ENCODE results near the gene PROX1. TPM values are rescaled to one million over a fixed set of nuclear protein-coding genes. Genes with fewer than 3 reads are reported as not detected.

The PROX1 gene
- total RNA-seq, 6 experiments from 2014 or later = 0.14 to 0.96 (median 0.31) TPM

DNA sequence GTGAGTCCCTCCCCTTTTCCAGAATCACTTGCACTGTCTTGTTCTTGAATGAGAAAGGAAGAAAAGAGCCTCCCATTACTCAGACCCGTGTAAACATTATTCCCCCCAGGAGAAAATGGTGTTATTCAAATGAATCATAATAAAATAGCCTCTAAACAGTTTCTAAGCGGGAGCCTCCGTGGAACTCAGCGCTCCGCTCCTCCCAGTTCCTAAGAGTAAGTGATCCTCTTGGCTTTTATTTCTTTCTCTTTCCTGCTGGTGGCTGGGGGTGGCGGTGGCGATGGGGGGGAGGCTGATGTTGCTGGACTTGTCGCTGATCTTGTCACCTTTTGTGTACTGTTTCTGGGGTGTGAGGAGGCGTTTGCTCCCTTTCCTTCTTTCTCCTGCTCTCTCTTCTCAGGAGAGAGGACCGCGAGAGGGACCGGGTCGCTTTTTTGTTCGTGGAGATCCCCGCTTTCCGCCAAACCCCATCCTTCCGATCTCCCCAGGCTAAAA, 781 bp downstream of the PROX1 start:
- H3K4me1 Mint-ChIP-seq (ENCODE audit: low read depth) = peaks cover 13% of the 10 kb centered on the region
- DNase-seq = no peak

DNA sequence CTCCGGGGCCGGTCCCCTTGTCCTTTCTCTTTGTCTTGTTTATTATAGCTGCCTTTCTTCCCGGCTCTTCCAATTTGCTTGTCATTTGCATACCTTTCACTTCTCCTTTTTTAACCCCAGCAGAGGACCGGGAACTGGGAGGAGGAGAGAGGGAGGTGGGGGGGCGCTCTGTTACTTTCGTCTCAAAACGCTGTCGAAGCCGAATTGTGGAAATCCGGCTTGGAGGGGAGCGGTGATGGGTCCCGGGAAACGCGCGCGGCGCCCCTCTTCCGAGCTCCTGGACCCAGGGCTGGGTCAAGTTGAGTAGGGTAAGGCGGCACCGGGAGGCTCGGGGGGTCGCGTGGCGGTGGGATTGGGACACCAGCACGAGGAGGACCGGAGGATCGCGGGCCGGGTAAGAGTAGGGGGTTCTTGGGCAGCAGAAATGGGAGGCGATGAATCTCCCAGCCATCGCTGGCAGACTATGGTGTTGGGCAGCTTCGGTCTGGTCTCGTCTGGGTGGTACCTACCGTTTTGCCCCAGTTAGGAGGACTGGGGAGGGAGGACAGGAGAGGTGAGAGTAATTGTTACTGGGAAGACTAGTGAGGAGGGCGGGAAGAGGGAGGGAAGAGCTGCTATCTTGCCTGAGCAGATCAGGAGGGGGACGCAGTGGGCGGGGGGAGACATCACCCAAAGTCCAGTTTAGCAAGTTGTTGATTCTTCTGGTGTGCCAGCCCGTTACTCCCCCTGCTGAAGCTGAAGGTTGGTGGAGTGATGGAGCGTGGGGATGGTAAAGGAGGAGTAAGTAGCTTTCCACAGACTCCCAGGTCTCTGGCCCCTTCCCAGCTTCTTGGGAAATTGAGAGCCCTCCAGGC, 1.5 kb downstream of the PROX1 start:
- TF ChIP-seq CTCF (IDR thresholded peaks at IDR 0.05) = no peak
- peak overlapping the region; percentile 93 for H3K4me3 Mint-ChIP-seq
- H3K27ac Mint-ChIP-seq = no peak overlapping the region; the same call in 1 of the 2 replicates
- H3K36me3 Mint-ChIP-seq (ENCODE audit: low read depth) = no peaks in the 10 kb centered on the region
- peaks cover 24% of the 10 kb centered on the region for H3K27me3 Mint-ChIP-seq (ENCODE audit: insufficient read depth)
- H3K9me3 Mint-ChIP-seq = no peaks in the 10 kb centered on the region; the same call in 1 of the 2 replicates
- DNase-seq = no peak
- peaks cover 13% of the 10 kb centered on the region for H3K4me1 Mint-ChIP-seq (ENCODE audit: low read depth)

More for the DNA sequence above, 781 bp downstream of the PROX1 start:
- Mint-ChIP-seq H3K27ac (peak overlapping the region; percentile 77; the same call in 1 of the 2 replicates), H3K27me3 (ENCODE audit: insufficient read depth) (peaks cover 31% of the 10 kb centered on the region), H3K9me3 (no peaks in the 10 kb centered on the region; the same call in 1 of the 2 replicates), H3K36me3 (ENCODE audit: low read depth) (no peaks in the 10 kb centered on the region), H3K4me3 (peak overlapping the region; percentile 93)
- TF ChIP-seq CTCF (IDR thresholded peaks at IDR 0.05) = no peak

DNA sequence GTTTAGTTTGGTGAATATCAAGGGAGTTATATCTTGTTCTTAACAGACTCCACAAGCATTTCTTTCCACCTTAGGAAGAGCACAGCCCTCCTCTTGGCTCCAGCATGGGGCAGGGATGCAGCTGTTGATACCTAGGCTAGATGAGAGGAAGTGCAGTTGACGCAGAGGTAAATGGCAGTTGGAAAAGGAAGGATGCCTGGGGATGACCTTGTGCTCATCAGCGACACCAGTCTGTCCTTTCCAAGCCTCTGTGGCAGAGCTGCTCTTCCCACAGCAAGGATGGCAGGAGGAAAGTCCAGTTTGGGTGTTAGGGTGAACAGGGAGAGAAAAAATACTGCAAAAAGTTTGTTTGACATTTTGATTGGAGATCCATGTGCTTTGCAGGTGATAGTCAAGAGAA, 6.2 kb downstream of the PROX1 start:
- H3K9me3 Mint-ChIP-seq = 0 out of 2 replicates have a peak, but pooled peaks cover 4% of the 10 kb centered on the region
- no peaks in the 10 kb centered on the region; the same call in 1 of the 2 replicates for H3K36me3 Mint-ChIP-seq (ENCODE audit: low read depth)
- H3K27me3 Mint-ChIP-seq (ENCODE audit: insufficient read depth) = peaks cover 8% of the 10 kb centered on the region
- no peak overlapping the region for H3K4me3 Mint-ChIP-seq
- TF ChIP-seq CTCF (IDR thresholded peaks at IDR 0.05) = no peak
- H3K27ac Mint-ChIP-seq = no peak overlapping the region
- peaks cover 7% of the 10 kb centered on the region for H3K4me1 Mint-ChIP-seq (ENCODE audit: low read depth)
- DNase-seq = no peak

GRCh38 chr1:213994888-213995287, 7.1 kb downstream of the PROX1 start:
- Mint-ChIP-seq H3K27me3 (ENCODE audit: insufficient read depth) (peaks cover 5% of the 10 kb centered on the region; the same call in 1 of the 2 replicates), H3K9me3 (0 out of 2 replicates have a peak, but pooled peaks cover 4% of the 10 kb centered on the region), H3K36me3 (ENCODE audit: low read depth) (no peaks in the 10 kb centered on the region; the same call in 1 of the 2 replicates), H3K27ac (no peak overlapping the region), H3K4me3 (no peak overlapping the region), H3K4me1 (ENCODE audit: low read depth) (no peaks in the 10 kb centered on the region)
- DNase-seq = no peak
- no peak for TF ChIP-seq CTCF (IDR thresholded peaks at IDR 0.05)

DNA sequence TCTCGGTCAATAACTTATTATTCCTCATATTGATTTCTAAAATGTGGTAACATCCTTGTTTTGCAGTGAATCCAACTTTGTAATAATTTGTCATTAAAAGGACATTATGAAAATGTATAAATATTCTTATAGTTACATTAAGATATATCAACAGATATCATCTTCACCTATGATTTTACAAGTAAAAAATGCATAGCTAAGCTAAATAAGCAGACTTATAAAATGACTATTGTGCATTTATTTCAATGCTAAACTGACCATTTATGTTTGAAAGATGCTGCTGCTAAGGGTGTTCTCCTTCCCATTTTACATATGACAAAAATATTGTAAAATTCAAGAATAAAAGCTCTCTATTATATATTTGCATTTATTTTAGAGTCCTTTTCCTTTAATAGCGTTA, 7.8 kb downstream of the PROX1 start:
- Mint-ChIP-seq H3K4me1 (ENCODE audit: low read depth) (no peaks in the 10 kb centered on the region), H3K9me3 (0 out of 2 replicates have a peak, but pooled peaks cover 4% of the 10 kb centered on the region), H3K27ac (no peak overlapping the region), H3K4me3 (no peak overlapping the region), H3K36me3 (ENCODE audit: low read depth) (no peaks in the 10 kb centered on the region; the same call in 1 of the 2 replicates), H3K27me3 (ENCODE audit: insufficient read depth) (peaks cover 5% of the 10 kb centered on the region; the same call in 1 of the 2 replicates)
- DNase-seq = no peak
- TF ChIP-seq CTCF (IDR thresholded peaks at IDR 0.05) = no peak

Measured in HFFc6 (cell line).